ENCODE results near the gene AKIP1. TPM values are rescaled to one million over a fixed set of nuclear protein-coding genes. Genes with fewer than 3 reads are reported as not detected.
A peak's percentile ranks its signal among the peaks of the same experiment; 100 is the strongest.

AKIP1 gene
- total and polyA plus RNA-seq, 9 of the 15 experiments (the other 6 are each of a cell fraction or from before 2014, with no cell fraction given), result 9.0 to 52.6 (median 36.2) TPM

DNA sequence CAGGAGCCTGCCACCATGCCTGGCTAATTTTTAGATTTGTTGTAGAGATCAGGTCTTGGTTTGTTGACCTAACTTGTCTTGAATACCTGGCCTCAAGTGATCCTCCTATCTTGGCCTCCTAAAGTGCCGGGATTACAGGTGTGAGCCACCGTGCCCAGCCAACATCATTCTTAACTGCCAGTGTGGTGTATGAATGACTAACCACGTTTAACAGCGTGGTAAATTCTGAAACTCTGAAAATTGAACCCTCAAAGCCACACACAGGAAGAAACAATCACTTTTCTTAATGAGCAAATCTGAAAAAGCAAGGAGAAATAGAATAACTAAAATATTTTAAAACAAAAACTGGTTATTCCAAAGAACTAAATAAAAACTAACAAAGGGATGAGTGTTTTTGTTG is 45.9 kb downstream of the AKIP1 start (continued):
- TF ChIP-seq ID3 (CRISPR knock-in tag; IDR thresholded peaks at IDR 0.05) (no peak), ID3 (tag; IDR thresholded peaks at IDR 0.05) (no peak), CBX5 (IDR thresholded peaks at IDR 0.05; ENCODE audit: borderline replicate concordance, low read depth) (no peak), ZBTB1 (CRISPR knock-in tag; IDR thresholded peaks at IDR 0.05; ENCODE audit: borderline replicate concordance, low read depth) (no peak)
- TF ChIP-seq, protein P1, sequence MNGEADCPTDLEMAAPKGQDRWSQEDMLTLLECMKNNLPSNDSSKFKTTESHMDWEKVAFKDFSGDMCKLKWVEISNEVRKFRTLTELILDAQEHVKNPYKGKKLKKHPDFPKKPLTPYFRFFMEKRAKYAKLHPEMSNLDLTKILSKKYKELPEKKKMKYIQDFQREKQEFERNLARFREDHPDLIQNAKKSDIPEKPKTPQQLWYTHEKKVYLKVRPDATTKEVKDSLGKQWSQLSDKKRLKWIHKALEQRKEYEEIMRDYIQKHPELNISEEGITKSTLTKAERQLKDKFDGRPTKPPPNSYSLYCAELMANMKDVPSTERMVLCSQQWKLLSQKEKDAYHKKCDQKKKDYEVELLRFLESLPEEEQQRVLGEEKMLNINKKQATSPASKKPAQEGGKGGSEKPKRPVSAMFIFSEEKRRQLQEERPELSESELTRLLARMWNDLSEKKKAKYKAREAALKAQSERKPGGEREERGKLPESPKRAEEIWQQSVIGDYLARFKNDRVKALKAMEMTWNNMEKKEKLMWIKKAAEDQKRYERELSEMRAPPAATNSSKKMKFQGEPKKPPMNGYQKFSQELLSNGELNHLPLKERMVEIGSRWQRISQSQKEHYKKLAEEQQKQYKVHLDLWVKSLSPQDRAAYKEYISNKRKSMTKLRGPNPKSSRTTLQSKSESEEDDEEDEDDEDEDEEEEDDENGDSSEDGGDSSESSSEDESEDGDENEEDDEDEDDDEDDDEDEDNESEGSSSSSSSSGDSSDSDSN (IDR thresholded peaks at IDR 0.05; ENCODE audit: borderline replicate concordance in 1 of 2, low read depth in 2 of 2, low read length in 2 of 2), result no peak

DNA sequence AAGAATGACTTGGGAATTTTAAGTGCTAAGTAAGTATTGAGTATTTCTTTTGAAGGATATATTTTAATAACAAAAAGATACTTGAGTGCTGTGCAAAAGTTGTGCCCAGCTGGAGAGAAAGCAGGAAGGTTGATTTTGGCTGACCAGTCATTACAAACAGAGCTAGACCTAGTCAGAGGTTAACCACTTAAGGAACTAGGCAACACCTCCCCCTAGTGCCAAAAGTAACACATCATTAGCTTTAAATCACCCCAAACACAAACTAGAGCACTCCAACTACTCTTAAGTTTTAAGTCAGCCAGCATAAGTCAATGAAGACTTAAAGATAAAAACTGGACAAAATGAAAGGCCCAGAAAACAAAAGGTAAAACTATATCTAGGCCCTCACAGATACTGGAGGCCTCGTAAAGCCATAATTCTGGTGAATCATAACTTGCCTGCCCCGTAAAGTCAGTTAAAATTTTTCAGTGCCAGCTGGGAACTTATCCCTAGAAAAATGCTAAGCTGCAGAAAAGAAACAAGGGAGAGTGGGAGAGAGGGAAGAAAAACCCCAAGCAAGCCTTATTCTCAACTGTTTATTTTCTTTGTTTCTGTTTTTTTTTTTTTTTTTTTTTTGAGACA is 48.7 kb downstream of the AKIP1 start:
- Histone ChIP-seq H3K4me3 (no peak overlapping the region), H3K9me1 (ENCODE audit: control insufficient read depth, insufficient read depth, low read length) (no peaks in the 10 kb centered on the region), H3K4me2 (ENCODE audit: insufficient read depth, low read length) (no peak overlapping the region), H4K20me1 (replicated peaks; ENCODE audit: control insufficient read depth, insufficient read depth, low read length) (no peaks in the 10 kb centered on the region), H3K9me3 (replicated peaks; ENCODE audit: control insufficient read depth, insufficient read depth, low read depth, low read length) (no peaks in the 10 kb centered on the region), H3K9ac (ENCODE audit: insufficient read depth in 1 of 2, low read depth in 2 of 2, low read length in 2 of 2) (no peak overlapping the region), H2AFZ (ENCODE audit: low read depth, low read length) (no peak overlapping the region), H3K27ac (ENCODE audit: extremely low read depth, low read depth, low read length) (no peak overlapping the region), H3K4me1 (replicated peaks in 1 of 2; ENCODE audit: control insufficient read depth in 2 of 2, insufficient read depth in 2 of 2, low read length in 2 of 2) (peaks cover 10 to 11% of the 10 kb centered on the region in 2 experiments; a peak in 4 of 5 replicates), H3K79me2 (ENCODE audit: control insufficient read depth, insufficient read depth, low read length) (peaks cover 48% of the 10 kb centered on the region), H3K36me3 (ENCODE audit: control insufficient read depth, insufficient read depth, low read length) (peaks cover 23% of the 10 kb centered on the region; the same call in 2 of the 3 replicates), H3K27me3 (ENCODE audit: control insufficient read depth in 2 of 2, insufficient read depth in 2 of 2, low read length in 2 of 2) (no peaks in the 10 kb centered on the region)
- ChIA-PET POLR2A (interaction anchor here (1.0 to 1.5 kb wide), 3 partner anchors 17 to 269 kb away, joined by 3 to 4 read pairs (median 4); partner anchors contain the start of gene ASCL3), CTCF (ENCODE audit: low intra/inter-chr PET ratio) (interaction anchor here (0.7 to 1.4 kb wide), 4 partner anchors 46 to 973 kb away, joined by 3 to 5 read pairs (median 4); no protein-coding TSS in a partner anchor)
- ATAC-seq (peak; percentile 60), DNase-seq (ENCODE audit: extremely low read depth in 1 of 4, low spot score in 3 of 4) (peak; percentile 60 to 81 (median 67)), FAIRE-seq (peak; percentile 94)
- in situ Hi-C loops (cut with MboI) (no loop called here), intact Hi-C loops (cut with micrococcal nuclease) (loop anchor here (1.0 to 10.0 kb wide), 7 partner anchors 43 to 385 kb away; partner anchors contain the start of gene NRIP3)
- WGBS (ENCODE audit: insufficient coverage, low coverage, missing lambda C conversion rate), result 24% methylated on average over 2 of the region's 2 CpGs
- no TSS peak for BruUV-seq (replicated peaks)
- TF ChIP-seq E2F4 (CRISPR knock-in tag; IDR thresholded peaks at IDR 0.05; ENCODE audit: low read depth), result no peak
- no peak for TF ChIP-seq ATF1 (CRISPR knock-in tag; IDR thresholded peaks at IDR 0.05)
- no peak for TF ChIP-seq ATF1 (tag; IDR thresholded peaks at IDR 0.05)
- TF ChIP-seq E2F1 (CRISPR knock-in tag; IDR thresholded peaks at IDR 0.05), result no peak
- TF ChIP-seq MBD1 (CRISPR knock-in tag; IDR thresholded peaks at IDR 0.05), result no peak
